GM19372 (cell line): ENCODE measurements around the gene CSHL1.
"Not testable (repeated sequence)": the region's sequence is repeated elsewhere in the genome, so short reads cannot be mapped to it uniquely, and the experiment has no call there.

Experiments used
- ATAC-seq: cut with Tn5 transposase; IDR thresholded peaks from one replicate; pipeline ENCODE4 v1.9.1; 2021; ENCODE audit warnings: mild to moderate bottlenecking, low read depth, moderate library complexity; ENCODE audit not compliant: unreplicated experiment

CSHL1 gene

GRCh38 chr17:63941162-63941561 is 30.1 kb upstream of the CSHL1 start:
- ATAC-seq: no peak

GRCh38 chr17:63940584-63940983 is 29.5 kb upstream of the CSHL1 start:
- no peak for ATAC-seq

- no peak for ATAC-seq
Measured at GRCh38 chr17:63939884-63940283, 28.8 kb upstream of the CSHL1 start.

GRCh38 chr17:63939401-63939800 is 28.3 kb upstream of the CSHL1 start:
- no peak for ATAC-seq

- ATAC-seq: no peak
Measured at GRCh38 chr17:63937920-63938319, 26.9 kb upstream of the CSHL1 start.

GRCh38 chr17:63937319-63937718 is 26.3 kb upstream of the CSHL1 start:
- ATAC-seq: no peak

- ATAC-seq: no peak
Measured at GRCh38 chr17:63934183-63935112, 23.4 kb upstream of the CSHL1 start.

- ATAC-seq: no peak
Measured at GRCh38 chr17:63933598-63933997, 22.5 kb upstream of the CSHL1 start.

GRCh38 chr17:63932721-63933120 is 21.7 kb upstream of the CSHL1 start:
- ATAC-seq: no peak

GRCh38 chr17:63931981-63932561 is 21.0 kb upstream of the CSHL1 start, which contains the start of gene CD79B:
CD79B (minus strand) TSS chr17:63932331; CDS start chr17:63932261, 70 bp downstream.
- ATAC-seq: peak; percentile 79

- no peak for ATAC-seq
Measured at GRCh38 chr17:63930951-63931575, 20.0 kb upstream of the CSHL1 start.

GRCh38 chr17:63929860-63930766 is 19.1 kb upstream of the CSHL1 start:
- no peak for ATAC-seq

GRCh38 chr17:63928966-63929695 is 18.1 kb upstream of the CSHL1 start:
- no peak for ATAC-seq

GRCh38 chr17:63928172-63928666 is 17.2 kb upstream of the CSHL1 start:
- ATAC-seq: no peak

- no peak for ATAC-seq
Measured at GRCh38 chr17:63927464-63928171, 16.6 kb upstream of the CSHL1 start.

GRCh38 chr17:63926164-63926563 is 15.1 kb upstream of the CSHL1 start:
- no peak for ATAC-seq

GRCh38 chr17:63925615-63926014 is 14.6 kb upstream of the CSHL1 start:
- ATAC-seq: no peak

- ATAC-seq: not testable (repeated sequence)
Measured at GRCh38 chr17:63922402-63922801, 11.3 kb upstream of the CSHL1 start.

GRCh38 chr17:63920779-63921178 is 9.7 kb upstream of the CSHL1 start:
- ATAC-seq: not testable (repeated sequence)
